HG03378 (cell line): Measurements from ENCODE around the gene LRGUK.

Experiments
- ATAC-seq: cut with Tn5 transposase; IDR thresholded peaks from one replicate; pipeline ENCODE4 v1.9.1; 2021; ENCODE audit warnings: mild to moderate bottlenecking, moderate library complexity; ENCODE audit not compliant: unreplicated experiment

Gene LRGUK

DNA sequence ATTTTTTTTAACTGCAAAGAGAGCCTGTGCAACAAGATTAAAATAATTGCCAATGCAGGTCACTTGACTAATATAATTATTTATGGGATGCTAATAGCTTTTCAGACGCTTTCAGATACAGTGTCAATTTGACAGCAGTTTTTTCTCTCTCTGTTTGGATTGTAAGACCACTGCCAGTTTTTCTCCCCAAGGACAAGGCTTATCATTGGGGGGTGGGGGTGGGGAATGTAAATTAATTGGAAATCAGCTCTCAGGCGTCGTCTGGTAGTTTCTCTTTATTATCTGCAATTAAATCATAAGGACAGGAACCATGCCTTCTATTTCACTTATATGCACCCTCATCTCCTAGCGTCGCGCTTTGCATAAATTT is 559 bp upstream of the LRGUK start:
- no peak for ATAC-seq

DNA sequence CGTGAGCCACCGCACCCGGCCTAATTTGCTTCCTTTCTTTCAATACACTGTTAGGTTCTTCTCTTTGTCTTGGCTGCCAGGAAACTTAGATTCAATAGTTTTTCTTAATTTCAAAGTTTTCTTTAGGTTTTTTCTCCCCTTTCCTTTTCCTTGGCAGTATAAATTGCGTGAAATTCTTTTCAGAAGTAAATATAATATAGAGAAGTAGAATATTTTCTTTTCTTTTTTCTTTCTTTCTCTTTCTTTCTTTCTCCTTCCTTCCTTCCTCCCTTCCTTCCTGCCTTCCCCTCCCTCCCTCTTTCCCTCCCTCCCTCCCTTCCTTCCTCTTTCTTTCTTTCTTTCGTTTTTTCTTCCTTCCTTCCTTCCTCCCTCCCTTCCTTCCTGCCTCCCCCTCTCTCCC is 1.7 kb downstream of the LRGUK start:
- no peak for ATAC-seq

DNA sequence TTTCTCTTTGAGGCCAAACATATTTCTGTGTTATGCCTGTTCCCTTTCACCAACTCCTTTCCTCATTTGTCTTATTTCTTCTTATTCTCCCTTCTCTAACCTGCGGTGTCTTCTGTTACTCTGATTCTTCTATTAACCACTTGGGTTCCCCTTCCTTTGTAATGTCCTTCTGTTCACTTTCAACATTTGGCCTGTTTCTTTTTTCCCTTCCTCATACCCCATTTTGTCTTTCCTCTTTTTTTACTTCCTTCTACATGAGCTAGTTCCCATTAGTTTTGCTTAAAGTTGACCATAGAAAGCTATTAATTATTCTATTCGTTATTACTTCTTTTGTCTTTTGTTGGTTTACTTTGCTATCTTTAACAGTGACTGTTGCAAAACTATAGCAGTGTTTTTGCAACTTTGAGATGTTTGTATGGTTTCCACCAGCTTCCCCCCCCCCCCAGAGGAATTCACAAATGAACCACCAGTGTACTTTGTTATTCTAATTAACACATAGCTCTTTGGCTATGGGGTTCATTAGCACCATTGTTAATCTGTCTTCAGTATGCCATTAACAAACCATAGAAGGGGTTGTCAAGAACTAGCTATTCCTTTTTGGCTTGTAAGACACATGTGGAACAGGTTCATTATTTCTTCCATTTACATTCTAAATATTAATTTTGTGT is 2.9 kb downstream of the LRGUK start:
- ATAC-seq: no peak

DNA sequence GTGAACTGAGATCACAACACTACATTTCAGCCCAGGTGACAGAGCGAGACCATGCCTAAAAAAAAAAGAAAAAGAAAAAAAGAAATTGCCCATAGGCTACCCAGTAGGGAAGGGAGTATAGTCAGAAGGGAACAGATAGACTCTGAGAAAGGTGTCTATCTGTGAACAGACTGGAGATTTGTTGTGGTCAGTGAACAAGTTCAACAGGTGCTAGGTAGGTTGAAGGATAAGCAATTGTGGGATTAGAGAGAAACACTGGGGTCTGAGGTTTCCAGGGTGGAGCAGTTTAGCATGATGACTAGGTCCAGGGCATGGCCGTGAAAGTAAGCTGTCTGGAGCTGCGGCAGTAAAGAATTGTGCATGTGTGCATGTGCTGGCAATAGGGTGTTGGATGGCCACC is 6.9 kb downstream of the LRGUK start:
- ATAC-seq: no peak

DNA sequence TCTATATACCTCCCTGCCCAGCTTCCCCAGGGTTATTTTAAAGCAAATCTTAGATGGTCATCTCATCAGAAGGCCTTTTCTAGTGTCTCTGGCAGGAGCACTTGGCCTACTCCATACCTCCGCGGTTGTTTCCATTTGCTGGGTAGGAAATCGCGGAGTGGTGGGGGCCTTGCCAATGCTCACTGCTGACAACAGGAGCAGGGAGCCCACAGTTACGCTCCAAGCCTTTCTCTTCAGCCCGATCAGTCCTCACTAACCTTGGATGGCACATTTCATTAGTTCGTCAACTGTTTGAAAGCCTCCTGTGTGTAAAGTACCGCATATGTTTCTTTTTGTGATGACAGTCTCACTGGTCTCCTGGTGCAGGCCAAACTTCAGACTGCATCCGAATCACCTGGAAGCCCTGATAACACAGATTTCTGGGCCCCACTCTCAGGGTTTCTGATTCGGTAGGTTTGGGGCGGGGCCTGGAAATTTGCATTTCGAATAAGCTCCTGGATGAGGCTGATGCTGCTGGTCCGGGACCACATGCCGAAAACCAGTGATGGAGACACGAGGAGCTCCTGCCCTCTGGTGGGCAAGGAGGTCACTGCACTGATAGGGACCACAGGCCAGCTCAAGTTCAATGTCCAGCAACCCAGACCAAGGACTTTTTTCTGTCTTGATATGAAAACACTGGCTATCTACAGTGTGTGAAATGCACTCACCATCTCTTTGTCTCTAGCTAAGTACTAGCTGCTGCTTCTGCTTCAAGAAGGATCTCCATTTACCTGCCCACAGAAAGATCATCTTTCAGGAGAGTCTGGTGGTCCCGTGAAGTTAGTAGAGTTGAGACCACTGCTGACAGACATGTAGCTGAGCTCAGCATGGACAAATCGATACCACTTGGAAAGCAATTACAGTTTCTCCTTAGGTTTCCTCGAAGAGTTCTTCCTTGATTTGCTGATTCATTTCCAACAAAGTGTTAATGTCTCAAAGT is 14.0 kb downstream of the LRGUK start:
- ATAC-seq: peak; percentile 72

DNA sequence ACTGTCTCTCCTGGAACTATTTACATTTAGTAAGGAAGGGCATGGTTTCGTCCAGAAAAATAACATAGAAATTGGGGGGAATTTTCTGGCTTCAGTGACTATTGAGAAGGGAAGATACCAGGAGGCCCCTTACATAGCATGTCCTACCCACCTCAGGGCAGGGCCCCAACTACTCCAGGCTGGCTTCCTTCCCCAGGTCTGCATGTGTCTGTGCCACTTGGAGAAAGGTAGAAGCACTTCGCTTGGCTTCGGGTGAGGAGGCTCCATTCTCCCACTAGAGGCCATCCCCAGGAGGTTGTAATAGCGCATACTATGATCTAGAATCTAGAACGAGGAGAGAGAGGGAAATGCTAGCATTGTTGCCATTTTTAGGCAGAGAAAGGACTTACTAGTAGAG is 14.7 kb downstream of the LRGUK start:
- no peak for ATAC-seq

DNA sequence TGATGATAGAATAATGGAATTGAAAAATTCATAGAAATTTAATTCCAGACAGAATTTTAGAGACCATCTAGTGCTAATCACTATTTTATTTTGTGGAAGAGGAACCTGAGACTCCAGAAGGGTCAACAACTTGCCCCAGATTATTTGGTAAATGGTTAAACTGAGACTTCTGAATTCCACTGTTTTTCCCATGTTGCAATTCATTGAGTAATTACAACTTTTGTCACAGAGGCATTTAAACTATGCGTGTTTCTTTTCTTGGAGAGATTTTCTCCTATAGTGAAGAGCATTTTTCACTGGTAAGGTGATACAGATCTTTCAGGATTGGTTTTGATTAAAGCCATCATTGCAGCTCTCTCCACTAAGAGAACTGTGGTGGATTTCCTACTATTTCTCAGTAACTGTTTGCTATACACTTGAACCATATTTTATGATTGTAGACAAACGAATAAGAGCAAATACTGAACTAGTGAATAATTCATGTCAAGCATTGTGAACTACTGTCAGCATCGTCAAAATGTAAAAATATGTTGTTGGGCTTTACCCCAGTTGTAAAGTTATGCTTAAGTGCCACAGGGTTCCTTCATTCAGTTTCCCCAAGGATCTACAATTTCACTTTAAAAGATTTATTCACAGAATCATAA is 26.5 kb downstream of the LRGUK start:
- no peak for ATAC-seq

DNA sequence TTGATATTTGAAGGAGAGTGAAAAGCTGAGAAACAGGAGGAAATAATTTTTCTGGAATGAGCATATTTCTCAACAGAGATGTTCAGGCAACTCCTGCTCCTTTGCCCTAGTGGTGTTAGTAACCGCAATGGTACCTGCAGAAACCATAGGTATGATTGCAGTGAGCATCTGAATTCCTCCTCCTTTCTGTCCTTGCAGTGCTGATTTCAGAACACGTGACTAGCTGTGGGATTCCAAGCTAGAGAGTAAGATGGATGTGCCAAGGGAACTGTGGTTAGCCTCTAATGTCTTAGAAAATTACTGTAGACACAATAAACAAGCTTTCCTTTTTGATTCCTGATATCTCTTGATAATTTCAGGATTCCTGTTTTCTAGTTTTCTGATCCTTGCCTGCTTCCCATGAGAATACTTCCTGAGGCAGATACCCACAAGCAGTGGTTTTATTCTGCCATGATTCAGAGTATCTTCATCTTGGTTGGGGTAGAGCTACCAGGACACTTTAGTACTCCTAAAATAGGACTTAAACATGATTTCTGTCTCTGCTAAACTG is 27.5 kb downstream of the LRGUK start:
- ATAC-seq: no peak

DNA sequence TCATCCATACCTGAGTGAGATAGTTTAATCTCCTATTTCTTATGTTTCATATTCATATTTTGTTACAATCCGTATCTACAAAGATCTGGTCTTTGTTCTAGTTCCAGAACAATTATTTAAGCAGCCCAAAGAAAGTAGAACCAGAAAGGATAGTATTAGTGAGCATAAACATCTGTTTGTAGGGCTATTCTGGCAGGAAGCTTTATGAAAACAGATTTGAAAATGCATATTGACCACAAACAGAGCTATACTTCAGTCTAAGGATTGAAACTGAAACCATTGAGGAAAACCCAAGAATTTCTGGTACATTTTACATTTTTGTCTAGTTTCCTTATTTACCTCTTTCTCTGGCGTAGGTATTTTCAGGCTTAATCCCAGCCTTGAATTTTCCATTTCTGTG is 28.1 kb downstream of the LRGUK start:
- ATAC-seq: no peak

DNA sequence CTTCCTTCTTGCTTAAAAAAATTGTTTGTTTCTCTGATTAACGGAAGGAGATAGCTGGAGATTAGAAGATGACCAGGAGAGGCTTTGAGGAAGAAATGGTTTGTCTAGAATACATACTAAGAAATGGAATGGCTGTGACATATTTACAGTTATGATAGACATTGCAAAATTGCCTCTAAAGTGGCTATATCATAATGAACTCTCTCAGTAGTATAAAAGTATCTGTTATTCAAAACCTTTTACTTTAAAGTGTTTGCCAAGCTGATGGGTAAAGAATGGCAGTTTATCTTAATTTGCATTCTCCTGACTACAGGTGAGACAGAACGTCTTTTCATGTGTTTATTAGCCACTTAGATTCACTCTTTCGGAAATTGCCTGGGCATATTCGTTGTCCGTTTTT is 28.7 kb downstream of the LRGUK start:
- ATAC-seq: no peak

DNA sequence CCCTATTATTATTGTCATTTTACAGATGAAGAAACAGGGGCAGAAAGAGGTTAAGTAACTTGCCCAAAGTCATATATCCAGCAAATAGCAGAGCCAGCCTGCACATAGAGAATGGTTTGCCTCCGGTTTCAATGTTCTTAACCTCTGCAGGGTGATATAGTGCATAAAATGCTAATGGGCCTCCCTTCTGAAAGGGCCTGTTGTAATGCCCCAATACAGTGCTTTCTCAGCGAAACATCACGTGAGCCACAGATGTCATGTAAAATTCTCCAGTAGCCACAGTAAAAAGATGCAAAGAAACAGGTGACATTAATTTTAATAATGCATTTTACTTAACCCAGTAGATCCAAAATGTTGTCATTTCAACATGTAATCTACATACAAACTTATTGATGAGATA is 38.1 kb downstream of the LRGUK start:
- no peak for ATAC-seq

DNA sequence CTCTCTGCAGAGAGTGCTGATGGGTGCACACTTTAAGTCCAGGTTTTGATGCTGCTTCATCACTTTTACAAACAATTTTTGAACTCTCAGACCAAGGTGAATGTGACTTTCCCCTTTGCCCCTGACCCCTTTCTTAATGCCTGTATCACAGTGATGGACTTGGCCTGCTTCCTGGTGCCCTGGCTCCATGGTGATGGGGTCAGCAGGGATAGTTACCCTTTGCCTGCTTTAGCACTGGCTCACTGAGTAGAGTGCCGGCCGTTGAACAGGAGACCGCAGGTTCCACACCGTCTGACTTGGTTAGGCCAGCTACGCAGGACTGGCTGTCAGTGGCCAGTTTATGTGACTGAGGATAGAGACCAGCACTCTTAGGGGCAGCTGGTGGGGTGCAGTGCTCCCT is 40.1 kb downstream of the LRGUK start:
- no peak for ATAC-seq

DNA sequence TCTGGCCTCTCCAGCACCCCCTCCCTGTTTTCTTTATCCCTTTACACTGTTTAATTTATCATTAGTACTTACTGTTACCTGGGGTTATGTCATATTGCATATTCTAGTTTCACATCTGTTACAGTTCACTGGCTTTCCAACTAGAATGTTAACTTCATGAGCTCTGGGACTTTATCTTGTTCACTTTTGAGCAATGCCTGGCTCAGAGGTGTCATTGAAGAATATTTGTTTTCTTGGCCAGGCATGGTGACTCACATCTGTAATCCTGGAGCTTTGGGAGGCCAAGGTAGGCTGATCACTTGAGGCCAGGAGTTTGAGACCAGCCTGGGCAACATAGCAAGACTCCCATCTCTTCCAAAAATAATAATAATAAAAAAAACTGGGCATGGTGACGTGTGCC is 40.7 kb downstream of the LRGUK start:
- no peak for ATAC-seq

DNA sequence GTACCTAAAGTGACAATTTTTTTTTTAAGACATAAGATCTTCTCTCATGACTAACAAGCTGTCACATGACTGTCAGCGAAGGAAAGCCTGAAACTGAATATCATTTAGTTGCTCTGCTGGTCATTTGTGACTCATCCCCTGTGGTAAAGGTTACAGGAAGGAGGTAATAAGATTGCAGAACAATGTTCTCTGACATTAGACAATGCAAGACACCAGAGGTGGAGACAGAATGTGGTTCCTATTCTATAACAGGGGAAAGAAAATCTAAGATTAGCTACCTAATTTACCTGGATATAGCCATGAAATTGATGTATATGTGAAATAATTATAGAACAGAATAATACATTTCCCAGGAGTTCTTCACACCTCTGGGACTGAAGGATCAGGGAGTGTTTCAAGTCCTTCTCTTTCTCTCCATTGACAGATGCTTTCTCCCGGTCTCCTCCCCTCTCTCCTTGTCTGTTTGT is 47.7 kb downstream of the LRGUK start:
- ATAC-seq: peak; percentile 99

DNA sequence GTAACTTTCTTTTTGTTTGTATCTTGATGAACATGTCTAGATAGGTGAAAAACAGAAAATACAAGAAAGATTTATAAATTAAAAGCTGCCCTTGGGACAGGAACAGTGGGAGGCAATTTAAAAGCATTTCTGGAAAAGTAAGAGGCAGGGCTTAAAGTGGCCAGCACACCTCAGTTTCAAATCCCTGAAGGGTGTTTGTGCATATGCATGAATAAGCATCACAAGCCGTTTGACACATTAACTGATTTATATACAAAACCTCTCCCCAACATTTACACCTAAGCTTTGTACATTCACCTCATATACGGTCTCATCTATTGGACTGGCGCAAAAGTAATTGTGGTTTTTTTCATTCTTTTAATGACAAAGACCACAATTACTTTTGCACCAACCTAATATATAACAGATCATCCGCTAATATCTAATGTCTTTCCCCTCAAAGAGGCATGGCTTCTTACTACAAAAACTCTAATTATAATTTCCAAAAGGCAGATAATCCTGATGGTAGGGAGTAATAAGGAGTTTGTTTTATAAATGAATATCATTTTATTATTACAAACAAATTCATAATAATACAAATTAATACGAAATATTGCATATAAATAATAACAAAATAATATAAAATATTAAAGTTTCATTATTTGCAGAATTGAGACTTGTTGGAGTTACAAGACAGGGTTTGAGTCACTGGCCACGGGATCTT is 48.3 kb downstream of the LRGUK start:
- no peak for ATAC-seq

DNA sequence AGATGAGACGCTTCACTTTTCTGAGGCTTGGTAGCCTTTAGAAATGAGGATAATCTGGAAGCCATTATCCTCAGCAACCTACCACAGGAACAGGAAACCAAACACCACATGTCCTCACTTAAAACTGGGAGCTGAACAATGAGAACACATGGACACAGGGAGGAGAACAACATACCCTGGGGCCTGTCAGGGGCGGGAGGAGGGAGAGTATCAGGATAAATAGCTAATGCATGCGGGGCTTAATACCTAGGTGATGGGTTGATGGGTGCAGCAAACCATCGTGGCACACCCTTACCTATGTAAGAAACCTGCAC is 48.9 kb downstream of the LRGUK start:
- ATAC-seq: no peak

DNA sequence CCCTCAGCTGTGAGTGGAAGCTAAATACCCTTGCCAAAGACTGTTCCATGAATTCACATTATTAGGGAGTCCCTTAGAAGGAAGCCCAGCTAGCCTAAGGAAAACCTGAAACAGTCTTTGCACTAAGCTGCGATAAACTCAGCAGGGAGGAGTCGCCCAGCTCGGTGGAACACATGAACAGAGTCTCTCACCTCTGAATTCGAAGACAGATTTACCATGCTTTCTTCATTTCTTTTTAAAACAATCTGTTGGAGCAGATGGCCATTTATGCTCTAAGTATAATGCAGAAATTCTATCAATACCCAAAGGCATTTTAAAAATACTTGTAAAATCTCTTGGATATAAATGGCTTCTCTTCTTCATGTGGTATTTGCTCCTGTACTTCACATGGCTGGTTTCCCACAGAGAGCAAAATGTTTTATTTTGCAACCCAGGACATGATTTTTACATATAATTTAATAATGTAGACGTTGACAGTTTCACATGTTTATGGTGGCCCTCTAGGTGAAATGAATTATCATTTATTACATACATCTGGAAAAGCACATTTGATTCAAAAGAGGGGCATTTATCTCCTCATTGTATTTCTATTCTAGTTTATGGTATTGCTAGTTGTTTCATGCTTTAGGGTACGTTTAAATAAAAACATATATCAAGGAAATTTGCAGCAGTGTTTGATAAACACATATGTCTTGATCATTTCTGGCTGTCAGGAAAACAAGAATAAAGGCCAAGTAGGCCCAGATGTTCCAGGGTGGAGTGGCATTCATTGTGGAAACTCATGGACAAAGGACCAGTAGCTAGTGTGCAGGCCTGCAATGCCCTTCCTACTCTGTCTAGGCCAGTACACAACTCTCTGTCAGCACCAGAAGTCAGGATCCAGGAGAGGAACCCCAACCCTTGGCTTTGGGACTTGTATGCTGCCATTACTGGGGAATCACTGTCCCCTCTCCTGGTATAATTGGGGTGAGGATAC is 52.2 kb downstream of the LRGUK start:
- ATAC-seq: no peak

DNA sequence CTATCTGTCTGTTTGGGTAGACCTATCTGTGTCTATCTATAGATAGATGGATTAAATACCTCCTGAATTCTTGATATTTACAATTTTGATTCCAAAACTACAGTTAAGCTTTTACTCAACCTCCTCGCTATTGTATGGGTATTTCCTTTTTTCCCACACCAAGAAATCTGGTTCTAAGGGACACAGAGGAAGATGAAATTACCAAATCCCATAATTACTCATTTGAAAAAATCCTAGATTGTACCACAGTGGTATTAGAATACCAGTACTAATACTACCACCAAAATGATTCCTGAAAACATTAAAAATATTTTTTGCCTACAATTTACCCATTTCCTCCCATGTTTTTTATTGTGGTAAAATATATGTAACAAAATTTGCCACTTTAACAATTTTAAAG is 53.2 kb downstream of the LRGUK start:
- no peak for ATAC-seq

DNA sequence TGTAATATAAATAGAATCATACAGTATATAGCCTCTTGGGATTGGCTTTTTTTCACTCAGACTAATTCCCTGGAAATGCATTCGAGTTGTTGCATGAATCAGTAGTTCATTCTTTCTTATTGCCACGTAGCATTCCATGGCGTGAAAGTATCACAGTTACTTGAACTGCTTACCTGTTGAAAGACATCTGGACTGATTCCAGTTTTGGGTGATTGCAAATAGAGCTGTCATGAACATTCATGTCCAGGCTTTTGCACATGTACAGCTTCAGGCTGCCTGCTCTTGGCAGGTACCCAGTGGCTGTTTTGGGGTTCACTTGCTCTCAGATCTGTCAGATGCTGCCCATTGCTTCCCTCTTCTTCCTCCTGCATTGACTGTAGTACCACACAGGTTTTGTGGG is 54.9 kb downstream of the LRGUK start:
- ATAC-seq: no peak

DNA sequence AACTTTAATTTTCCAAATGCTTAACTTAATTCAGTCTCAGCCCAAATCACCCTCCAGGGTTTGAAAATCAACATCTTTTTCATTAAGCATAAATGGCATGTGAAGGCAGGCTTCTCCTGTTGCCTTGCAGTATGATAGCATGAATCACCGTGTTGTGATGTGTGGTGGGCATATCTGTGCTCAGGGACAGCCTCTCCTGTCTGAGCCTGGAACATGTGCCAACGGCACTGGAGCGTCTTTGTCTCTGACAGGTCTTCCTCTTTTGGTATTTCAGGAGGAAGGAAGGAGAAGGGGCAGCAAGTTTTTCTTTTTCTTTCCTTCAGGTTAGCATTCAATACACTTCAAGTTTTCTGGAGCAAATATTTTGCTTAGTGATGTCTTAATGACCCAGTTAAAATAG is 57.6 kb downstream of the LRGUK start:
- no peak for ATAC-seq
